Testis (tissue), 2 donors: ENCODE data around the gene GIGYF1.

Experiments used
- CTCF ChIP-seq, 3 experiments: fragments of 450-650 bp in 2 of 3; fragments of 200-600 bp in 1 of 3; sonication (generic) in 1 of 3; IDR thresholded peaks; one replicate each; pipeline ENCODE4 v1.5.1; 2016 to 2019; ENCODE audit warnings: antibody characterized with exemption in 3 of 3, mild to moderate bottlenecking in 2 of 3, moderate library complexity in 1 of 3
- POLR2A ChIP-seq: fragments of 450-650 bp; IDR thresholded peaks from one replicate; pipeline ENCODE4 v1.6.1; 2017; ENCODE audit warnings: antibody characterized with exemption, mild to moderate bottlenecking, moderate library complexity

GRCh38 chr7:100641860-100642533, 52.1 kb downstream of the GIGYF1 start:
- no peak for TF ChIP-seq CTCF (IDR thresholded peaks at IDR 0.05)
- TF ChIP-seq POLR2A: no peak
